RPMI7951 (cell line): ENCODE measurements around the gene TBXAS1. TPM values are rescaled to one million over a fixed set of nuclear protein-coding genes. Genes with fewer than 3 reads are reported as not detected.

ENCODE experiments used
- DNase-seq: peaks from one replicate; pipeline ENCODE4 v3.0.0-alpha.2; 2012; ENCODE audit warnings: low read depth
- total RNA-seq: library from RNA; depleted of rRNA; stranded (reverse); fragments of >200 nt; shearing (Covaris generic); gene quantifications from 2 replicates; pipeline ENCODE4 v1.2.3, GENCODE V29; 2014

Gene TBXAS1
- total RNA-seq, 1 experiment from 2014 or later, result 3.5 TPM

DNA sequence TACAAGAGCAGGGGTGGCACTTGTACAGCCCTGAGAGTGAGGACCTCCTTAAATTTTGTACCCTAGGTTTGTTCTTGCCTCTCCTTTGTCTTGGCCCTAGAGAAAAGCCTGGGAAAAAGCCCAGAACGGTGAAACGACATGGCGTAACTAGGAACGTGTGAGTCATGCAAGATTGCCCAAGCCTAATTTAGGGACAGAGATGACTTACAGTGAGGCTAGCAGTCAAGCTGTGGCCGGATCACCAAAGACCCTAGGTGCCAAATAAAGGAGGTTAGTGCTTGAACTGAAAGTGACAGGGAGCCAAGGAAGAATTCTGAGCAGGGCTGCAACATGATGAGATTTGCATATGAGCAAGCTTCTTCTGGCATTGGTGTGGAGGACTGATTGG lies 25.1 kb downstream of the TBXAS1 start:
- DNase-seq, result peak; percentile 72

DNA sequence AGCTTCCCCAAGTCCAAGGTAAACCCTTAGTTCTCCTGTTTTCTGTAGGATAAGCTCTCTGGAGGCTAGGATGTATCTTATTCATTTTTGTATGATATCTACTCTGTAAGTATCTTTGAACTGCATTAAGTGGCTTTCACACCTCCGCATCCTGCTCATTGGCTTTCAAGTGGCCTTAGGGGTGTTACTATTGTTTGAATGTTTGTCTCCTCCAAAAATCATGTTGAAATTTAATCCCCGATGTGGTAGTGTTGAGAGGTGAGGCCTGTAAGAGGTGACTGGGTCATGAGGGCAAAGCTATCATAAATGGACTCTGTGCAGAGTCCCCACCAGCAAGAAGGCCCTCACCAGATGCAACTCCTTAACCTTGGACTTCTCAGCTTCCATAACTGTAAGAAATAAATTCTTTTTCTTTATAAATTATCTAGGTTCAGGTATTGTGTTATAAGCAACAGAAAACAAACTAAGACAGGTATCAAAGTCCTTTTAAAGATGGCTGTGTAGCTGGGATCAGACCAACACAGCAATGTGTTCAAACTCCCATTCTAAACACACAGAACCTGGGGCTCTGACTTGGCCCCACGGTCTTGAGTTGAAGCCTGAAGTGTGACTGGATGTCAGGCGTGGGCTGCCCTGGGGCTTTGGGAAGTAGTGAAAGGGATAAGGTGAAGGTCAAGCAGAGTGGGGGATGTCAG lies 25.9 kb downstream of the TBXAS1 start:
- DNase-seq, result no peak

DNA sequence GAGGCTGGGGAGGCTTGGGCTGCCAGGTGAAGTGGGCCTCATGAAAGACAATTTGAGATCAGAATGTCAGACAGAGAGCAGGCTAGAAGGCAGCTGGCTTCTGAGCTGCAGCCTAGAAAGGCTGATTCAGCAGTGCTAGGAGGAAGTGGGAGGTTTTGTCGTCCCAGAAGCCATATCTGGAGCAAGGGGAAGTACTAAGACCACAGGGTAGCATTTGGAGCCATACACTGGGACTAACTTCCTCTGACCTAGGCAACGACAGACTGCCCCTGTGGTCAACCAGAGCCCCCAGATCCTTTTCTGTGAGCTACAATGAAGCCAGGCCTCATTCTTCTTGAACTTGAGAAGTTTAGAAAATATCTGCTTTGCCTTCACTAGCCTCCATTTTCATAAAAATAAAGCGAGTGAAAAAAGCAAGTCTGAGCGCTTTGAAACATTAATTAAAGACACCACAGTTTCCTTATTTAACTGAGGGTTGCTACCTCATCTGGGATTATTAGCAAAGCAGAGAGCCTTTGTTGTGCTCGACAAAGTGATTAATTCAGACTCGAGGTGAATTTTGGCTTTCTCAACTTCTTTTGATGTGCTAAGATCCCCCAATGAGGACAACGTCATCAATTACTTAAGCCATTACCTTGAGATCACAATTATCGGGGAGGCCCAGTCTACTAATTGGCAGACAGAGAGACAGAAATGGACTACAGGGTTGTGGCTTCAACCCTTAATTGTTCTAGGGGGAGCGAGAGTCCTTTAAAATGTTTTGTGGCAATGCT lies 26.6 kb downstream of the TBXAS1 start:
- no peak for DNase-seq

DNA sequence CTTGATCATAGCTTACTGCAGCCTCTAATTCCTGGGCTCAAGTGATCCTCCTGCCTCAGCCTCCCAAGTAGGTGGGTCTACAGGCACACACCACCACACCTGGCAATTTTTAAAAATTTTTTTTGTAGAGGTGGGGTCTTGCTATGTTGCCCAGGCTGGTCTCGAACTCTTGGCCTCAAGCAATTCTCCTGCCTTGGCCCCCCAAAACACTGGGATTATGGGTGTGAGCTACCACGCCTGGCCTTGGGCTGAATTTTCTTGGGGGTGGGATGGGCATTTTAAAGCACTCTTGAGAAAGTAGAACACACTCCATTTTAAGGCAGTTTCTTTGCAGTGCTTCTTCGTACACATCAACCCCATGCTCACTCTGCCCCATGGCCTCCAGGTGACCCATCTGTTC lies 28.7 kb downstream of the TBXAS1 start:
- no peak for DNase-seq

DNA sequence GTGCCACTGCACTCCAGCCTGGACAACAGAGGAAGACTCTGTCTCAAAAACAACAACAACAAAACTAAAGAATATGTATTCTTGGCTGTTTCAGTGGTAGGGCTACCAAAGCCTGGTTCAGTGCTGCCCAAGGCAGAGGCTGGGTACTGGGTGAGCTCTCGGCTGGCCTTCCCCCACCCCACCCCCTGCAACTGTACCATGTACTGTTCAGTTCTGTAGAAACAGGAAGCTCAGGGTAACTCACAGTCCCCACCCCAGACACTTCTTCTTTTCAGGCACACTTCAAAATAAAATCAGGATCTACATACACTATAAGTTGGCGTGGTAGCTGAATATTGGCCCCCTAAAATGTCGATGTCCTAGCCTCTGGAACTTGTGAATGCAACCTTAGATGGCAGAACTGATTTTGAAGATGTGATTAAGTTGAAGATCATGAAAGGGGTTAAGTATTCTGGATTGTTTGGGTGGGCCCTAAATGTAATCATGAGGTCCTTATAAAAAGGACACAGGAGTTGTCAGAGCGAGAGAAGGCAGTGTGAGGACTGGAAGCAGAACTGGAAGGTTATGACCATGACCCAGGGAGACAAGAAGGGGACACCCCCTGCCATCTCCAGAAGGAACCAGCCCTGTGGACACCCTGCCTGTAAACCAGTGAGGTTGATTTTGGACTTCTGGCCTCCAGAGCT lies 31.2 kb downstream of the TBXAS1 start:
- DNase-seq, result no peak

DNA sequence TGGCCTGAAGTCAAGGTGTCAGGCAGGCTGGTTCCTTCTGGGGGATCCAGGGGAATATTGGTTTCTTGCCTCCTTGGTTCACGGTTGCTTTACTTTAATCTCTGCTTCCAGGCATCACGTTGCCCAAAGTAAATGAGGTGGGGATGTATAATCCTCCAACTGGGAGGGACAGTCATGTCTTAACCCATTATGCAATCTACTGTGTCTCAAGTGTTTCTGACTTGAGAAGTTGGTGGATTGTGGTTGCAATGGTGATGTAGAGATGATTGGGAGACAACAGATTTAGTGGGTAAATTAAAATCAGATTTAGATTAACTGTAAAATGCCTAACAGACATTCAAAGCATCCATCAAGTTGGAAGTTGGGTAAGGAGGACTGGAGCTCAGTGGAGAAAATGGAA lies 32.7 kb downstream of the TBXAS1 start:
- DNase-seq, result no peak

DNA sequence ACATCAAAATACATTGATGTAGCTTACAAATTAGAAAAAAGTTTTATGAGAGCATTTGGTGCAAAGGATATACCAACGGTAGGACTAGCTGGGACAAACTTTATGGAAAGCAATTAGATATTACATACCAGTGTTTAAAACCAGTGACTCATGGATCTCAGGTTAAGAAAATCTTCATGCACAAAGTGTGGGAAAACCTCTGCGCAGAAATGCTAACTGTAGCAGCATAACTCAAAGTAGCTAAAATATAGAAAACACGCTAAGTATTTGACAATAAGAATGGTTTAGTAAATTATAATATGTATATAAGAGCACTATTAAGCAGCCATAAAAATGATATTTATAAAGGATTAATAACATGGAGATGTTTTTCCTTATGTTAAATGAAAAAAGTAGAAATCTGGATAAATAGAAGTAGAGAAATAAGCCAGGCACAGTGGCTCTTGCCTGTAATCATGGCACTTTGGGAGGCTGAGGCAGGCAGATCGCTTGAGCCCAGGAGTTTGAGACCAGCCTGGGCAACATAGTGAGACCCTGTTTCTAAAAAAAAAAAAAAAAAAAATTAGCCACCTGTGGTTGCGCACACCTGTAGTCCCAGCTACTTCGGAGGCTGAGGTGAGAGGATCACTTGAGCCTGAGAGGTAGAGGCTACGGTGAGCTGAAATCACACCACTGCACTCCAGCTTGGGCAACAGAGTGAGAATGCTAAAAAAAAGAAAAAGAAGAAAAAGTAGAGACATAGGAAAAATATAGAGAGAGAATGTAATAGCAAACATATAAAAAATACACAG lies 37.2 kb downstream of the TBXAS1 start:
- DNase-seq, result no peak

DNA sequence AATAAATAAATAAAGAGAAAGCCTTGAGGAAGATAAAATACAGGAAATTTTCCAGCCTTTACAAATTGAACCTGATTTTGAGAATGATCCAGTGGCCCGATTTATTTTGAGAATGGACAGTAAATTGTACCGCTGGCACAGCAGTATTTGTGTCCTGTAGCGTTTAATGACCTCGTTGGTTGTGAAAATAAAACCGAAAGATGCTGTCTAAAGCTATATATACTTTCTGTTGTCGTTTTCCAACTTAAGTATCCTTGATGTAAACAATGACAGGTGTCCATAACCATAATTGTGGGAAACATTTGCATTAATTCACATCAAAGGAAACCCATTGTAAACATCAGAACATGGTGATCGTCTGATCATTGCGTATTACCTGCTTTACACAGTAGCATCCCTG lies 38.8 kb downstream of the TBXAS1 start:
- DNase-seq, result no peak

DNA sequence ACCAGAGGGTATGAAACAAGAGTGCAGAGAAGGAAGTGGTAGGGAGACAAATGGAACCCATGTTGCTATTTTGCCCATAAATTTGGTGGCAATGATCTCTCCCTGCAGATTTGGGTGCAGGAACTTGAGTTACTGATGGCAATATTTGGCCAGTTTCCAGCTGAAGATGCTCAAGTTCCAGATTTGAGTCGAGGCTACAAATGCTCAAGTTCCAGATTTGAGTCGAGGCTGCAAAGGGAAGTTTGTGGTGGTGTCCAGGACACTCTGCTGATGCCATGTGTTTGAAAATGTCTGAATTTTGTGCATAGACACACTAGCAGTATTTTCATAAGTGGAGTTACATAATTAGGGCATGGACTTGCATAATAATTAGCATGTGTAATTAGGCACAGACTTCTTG lies 40.8 kb downstream of the TBXAS1 start:
- no peak for DNase-seq

DNA sequence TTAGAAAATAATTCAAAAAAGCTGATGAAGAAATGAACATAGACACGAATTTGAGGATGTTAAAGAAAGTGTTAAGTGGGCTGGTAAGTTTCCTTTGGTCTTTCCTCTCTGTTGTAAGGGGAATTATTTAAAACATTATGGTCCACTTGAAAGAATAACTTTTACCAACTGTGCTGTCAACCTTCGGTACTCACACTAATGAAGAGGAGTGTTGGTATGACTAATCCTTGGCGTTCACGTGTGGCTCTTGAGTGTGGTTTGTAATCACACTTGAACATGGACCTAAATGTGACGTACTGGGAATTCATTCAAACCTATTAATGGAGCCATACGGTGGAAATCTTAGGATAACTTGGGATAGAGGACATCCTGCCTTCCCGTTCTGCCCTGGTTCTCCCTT lies 41.3 kb downstream of the TBXAS1 start:
- no peak for DNase-seq

DNA sequence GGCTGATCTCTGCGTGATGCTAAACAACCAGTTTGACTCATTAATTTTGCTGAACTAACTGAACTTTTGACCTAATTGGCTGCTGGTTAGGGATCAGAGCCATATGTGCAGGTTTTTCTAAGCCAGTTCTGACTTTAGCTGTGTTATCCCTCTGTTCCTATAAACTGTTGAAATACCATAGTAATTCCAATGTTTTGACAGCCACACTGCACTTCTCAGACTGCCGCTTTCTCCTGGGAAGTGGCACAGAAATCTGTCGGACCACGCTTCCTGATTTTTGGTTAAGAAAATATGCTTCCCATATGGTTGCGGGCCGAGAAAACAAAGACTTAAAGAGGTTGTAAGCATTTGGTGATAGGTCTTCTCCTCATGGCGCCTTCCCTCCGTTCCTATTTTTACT lies 42.3 kb downstream of the TBXAS1 start:
- DNase-seq, result no peak

DNA sequence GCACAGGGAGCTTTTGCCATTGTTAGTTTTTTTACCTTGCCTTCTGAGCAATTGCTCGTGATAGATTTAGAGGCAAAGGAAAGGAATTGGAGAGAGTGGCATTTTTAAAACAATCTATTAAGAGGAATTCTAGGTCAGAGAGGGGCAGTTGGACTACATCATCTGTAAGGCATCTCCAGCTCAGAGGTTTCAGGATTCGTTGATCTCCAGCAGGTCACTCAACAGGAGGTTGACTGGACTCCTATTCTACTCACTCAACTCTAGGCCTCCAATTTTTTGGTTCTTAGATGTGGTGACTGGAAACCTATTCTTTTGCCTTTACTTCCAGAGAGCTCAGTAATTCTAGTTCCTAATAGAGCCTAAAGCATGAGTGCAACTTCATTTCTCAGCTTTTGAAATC lies 42.8 kb downstream of the TBXAS1 start:
- no peak for DNase-seq

DNA sequence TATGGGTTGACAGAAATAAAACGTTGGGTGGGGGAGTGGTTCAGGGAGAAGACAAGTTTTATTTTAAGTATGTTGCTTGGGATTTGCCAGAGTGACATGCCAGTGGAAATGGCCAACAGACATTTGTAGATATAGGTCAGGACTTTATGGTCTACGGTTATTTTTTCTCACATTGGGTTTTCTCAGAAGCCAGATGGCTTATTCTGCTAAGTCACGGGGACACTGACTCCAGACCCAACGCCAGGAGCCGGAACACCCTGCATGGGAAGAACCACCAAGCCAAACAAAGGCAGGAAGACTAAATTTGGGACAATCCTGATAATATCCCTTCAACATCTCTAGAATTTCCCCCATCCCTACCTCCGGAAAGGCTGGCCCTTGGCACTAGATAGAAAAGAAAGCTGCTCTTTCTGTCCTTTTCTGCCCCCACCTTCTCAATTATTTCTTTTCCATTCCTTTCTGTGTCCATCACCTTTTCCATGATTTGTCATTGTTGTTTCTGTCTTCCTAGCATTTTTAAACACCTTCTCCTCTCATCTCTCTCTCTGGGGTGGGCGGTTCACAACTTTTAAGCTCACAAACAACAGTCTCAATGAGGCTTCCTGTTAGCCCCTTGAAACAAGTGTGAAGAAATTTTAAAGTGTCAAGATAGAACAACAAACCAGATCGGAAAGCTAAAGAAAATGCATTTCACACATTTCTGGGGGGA lies 44.7 kb downstream of the TBXAS1 start:
- no peak for DNase-seq

DNA sequence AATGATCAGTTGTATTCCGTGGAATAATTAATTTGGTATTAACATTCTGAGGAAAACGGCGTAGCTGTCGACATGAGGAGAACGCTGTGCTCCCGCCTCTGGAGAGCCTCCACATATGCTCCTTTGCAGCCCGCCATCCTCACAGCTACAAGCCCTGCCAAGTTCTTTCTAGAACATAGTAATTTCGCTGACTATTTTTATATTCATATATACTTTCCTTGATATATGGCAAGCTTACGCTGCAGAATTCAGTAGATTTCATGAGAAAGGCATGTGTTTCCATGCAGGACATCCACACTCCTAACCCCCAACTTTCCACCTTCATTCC lies 45.2 kb downstream of the TBXAS1 start:
- DNase-seq, result no peak

DNA sequence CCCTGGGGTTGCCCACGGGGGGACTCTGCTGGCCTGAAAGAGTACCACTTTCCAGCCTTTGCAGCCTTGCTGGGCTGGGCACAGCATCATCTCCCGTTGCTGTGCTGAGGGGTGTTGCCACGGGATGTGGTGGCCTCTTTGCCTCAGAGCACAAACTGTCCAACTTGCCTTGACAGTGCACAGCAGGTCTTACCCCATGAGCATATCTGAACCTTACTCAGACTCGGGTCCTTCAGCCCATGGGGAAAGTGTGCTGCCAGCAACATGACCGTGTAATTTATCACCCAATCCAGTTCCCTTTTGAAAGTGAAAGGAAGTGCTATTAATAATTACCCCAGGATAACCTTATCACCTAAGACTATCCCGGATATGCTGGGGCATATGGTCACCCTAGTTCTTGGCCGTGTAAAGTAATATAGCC lies 46.8 kb downstream of the TBXAS1 start:
- DNase-seq, result no peak

DNA sequence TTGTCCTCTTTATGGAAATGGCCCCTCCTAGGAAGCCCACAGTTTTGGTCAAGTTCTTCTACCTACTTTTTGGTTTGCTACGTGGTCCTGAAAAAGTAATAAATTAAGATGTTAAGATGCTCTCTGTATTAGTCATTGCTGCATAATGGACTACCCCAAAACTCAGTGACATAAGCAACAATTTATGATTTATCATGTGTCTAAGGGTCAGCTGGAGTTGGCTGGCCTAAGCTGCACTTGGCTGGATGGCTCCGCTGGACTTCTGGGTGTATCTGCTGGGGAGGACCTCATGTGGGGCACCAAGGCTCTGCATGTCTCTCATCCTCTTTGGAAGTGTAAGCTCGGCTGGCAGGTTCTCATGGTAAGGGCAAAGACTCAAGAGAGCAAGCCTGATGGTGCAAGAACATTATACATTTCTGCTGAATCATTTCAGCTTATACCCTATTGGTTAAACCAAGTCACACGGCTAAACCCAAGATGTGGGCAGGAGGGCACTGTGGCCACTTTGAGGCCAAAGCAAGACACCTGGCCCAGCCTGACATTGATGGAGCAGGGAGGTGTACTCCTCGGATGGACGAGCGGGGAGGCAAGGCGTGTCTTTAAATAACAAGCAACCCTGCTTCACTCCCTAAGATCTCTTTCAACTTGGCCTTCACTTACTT lies 47.7 kb downstream of the TBXAS1 start:
- DNase-seq, result no peak

DNA sequence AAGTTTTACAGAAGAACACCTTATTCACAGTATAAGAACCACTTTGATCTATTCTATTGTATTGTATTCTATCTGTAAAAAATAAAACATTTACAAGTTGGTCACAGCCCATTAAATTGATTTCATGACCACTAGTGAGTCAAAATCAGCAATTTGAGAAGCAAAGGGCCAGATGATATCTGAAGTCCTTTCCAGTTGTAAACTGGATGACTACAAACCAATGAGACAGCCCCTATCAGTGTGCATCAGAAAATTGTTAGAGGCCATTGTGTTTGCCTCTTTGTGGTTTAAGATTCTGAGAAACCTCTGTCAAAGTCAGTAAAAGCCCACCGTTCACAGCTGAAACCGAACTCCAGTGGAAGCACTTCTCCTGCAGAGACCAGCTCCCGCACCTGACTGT lies 54.8 kb downstream of the TBXAS1 start:
- DNase-seq, result no peak

DNA sequence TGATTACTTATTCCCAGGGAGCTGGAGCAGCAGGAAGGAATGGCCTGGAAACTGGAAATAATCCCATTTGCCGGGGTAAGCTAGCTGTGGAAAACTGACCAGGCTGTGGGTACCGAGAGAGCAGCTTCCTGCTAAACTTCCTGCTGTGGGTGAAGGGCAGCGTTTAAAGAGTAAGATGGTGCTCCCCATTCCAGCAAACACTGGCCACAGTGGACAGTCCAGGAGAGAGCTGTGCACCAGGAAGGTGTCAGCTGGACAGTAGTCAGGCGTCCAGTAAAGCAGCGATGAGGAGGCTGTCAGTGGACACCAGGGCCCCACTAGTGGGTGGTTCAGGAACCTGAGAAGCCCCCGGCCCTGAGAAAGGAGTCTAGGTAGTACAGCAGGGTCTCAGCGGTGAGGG lies 55.4 kb downstream of the TBXAS1 start:
- DNase-seq, result no peak

DNA sequence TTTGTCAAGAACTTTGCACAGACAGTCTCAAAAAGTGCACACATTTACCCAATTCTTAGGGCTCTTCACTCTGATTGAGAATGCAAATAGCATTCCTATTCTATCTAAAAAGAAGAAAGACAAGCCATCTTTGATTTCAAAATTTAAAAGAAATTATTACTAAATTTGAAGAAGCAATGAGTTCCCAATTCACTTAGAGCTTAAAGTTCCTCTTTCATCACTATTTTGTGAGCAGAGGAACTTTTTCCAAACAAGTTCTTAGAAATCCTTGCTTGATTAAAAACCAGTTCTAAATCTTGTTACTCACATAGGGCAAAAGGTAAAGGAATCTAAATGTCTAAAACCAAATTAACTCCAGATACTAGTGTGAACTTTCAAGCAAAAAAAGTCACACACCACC lies 56.4 kb downstream of the TBXAS1 start:
- DNase-seq, result no peak

DNA sequence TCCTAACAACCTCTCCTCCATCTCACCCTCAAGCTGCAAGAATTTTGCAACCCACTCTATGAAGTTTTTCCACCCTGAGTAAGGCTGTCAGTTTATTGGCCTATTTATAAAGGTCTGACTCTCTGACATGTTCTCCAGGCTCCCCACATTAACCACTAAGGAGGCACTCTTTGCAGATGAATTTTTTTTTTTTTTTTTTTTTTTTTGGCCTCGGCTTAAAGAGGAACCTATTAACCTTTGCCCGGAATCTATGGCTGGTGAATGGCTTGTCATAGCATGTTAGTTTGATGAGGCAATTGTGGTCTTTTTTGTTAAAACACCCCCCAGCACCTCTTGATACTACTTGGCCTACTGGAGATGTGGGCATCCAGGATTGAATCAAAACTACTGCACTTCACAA lies 57.1 kb downstream of the TBXAS1 start:
- no peak for DNase-seq

DNA sequence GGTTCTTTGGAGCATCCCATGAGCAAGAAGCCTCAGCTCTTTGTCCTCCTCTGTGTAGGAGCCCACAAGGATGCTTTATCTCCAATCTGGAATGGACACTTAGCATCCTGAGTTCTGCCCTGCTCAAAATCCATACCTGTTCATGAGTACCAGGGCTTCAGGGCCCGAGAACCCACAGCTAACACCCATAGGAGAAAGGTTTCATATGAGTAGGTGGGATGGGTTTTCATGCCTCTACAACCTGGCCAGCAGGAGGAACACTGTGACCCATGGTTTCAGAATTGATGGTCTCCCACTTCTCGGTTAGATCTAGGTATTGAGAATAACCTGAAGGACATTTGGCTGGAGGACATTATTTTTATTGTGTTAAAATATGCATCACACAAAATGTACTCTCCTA lies 57.8 kb downstream of the TBXAS1 start:
- DNase-seq, result no peak
